Smooth muscle cell of the brain vasculature (primary cell): ENCODE data around the gene MED31.
"Not testable (repeated sequence)": the region's sequence is repeated elsewhere in the genome, so short reads cannot be mapped to it uniquely, and the experiment has no call there.

ENCODE experiments used
- DNase-seq: peaks from one replicate; pipeline ENCODE4 v3.0.0-alpha.2; 2012; ENCODE audit warnings: low read depth, low spot score

Gene MED31

DNA sequence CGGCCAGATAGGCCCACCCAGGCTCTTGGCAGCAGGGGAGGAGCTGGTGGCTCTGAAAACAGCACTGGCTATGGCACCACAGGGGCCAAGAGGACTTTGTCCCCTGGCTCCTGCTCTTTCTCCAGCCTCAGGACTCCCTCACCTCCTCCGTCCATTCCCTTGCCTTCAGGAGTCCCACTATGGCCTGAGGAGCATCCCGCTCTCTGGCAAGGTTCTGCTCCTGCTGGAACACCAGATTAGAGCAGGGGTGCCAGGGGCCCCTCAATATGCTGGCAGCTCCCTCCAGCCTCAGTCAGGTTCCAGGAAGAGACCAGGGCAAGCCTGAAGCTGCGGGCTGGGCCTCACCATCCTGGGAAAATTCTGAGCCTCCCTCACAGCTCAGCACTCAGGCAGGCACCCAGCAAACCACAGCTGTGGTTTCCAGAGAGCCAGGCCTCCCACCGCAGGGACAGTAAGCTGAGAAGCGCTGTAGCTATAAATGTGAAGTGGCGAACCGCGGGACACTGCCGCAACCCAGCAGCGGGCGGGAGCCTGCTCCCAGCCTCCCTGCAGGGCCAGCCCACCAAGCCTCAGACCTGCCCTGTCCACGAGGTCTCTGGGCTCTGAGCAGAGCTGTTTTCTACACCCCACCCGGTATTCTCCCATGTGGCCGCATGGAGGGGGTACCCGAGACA, 25.9 kb upstream of the MED31 start:
- DNase-seq = no peak

DNA sequence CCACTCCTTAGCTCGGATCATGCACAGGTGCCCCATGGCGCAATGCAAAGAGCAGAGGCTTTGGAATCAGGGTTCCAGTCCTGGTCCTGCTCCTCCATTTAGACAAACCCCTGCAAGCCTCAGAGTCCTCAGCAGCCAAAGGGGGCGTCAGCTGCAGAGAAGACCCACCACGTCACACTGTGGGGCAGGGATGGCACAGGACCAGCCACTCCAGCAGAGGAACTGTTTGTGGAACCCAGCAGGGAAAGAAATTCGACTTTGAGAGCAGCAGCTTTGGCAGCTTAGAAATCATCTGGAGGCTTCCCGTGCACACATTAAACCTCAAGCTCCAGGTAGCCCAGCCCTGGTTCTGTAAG, 25.4 kb upstream of the MED31 start:
- DNase-seq = no peak

DNA sequence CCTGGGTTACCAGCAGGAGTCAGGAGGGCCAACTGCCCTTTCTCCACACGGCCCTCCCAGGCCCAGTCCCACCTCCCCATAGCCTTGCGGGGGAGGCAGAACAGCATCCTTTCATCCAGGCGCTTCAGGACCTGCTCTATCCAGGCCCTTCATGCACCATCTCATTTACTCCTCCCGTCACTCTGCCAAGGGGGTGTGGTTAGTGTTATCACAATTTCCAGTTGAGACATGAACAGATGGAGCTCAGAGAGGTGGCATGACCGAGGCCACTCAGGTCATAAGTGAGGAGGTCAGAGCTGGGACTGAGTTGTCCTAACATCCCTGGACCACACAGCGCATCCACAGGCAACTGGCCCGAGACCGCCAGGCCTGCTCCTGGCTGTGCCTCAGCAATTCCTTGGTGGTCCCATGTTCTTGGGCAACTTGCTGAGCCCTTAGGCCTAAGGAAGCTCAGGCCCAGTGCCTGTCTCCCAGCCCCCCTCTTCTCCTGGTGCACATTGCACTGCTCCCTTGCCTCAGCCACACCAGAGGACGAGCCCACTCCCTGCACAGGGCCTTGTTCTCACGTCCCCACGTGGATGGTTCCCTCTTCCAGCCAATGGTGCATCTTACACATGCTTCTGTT, 23.9 kb upstream of the MED31 start:
- no peak for DNase-seq

DNA sequence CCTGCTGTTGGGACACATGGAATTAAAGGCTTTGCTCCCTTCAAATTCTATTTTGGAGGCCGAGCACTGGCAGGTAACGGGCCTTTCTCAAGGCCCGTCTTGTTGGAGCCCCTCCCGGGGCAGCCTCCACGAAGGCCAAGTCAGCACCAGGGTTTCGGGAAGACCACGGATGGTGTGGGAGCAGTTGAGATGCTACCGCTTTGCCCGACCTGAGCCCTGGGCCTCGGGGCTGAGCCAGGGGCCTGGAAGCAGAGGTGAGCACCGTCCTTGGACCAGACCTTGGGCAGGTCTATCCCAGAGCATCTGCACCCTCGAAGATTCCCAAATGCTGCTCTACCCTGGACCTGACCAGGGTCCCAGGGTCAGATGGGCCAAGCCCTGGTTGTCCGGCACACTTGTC, 23.2 kb upstream of the MED31 start:
- no peak for DNase-seq

DNA sequence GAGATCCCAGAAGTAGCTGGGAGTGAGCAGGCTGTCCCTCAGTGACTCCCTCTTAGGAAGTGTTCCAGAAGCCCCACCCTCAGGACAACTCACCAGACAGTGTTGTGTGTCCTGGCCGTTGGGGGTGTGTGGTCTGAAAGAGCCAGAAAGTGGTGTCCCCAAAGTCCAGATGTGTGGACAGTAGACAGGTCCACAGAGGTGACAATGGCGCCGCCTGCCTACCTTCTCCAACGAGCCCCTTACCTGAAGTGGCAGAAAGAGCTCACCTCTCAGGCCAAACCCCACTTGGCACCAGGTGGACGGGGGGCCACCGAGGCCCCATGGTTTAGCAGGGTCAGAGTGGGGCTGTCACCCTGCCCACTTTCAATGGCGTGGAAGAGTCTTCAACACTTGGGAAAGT, 20.0 kb upstream of the MED31 start:
- DNase-seq = no peak

DNA sequence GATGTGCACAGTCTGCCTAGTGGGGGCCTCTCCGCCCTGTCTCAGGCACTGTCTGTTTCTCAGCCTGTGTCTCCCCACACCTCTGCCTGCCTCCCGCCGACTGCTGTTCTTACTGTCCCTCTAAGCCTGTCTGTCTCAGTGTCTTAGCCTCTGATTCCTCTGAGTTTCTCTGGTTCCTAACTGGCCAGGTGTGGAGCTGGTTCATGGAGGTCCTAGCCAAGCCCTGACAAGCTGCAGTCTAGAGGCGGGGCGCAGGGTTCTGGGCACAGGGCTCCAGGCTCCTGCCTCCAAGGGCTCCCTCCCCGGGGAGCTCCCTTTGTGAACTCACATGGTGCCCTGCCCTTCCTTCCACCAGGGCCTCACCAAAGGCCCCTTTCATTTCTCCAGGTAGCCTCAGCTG, 19.6 kb upstream of the MED31 start:
- no peak for DNase-seq

DNA sequence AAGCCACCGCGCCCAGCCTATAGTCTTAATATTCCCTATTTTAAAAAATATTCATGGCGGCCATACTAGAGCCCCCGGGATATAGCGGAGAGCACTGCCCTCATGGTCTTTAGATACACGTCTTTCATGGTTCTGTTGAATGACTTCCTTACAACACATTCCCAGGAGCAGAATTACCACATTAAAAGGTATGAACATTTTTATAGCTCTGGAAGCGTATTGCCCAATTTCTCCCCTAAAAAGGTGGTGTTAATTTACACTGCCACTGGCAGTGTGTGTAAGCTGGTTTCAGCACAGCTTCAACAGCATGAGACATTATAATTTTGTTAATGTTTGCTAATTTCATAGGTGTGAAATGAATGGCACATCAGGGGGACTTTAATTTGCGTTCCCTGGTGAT, 19.2 kb upstream of the MED31 start:
- DNase-seq = no peak

DNA sequence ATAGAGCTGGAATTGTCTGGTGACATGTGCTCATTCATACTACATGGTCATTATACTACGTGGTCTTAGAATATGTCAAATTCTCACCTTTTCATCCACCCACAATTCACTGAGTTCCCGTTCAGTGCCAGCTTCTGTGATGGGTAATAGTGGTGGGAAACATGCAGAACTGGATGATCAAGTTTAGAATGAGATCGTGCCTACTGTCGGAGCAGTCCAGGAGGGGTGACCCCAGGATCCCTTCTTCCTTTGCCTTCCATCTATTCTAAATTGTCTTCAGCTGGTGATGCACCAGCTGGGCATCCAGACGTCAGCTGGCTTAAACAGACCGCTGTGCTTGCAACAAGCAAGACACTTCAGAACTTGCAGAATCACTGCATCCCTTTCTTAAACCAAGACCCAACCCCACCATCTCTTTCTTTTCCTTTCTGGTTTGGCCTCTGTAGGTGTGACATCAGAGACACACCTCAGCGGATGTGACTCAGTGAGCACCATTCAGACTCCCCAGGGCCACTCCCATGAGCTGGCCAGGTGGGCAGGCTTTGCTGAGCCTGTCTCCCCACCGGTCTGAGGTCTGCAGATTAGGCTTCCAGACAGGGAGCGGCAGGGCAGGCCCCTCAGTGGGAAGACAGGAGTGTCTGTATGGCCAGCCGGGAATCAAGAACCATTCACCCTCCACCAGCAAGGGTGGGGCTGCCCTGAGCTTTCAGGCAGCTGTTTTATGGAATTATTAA, 18.2 kb upstream of the MED31 start:
- DNase-seq = no peak

DNA sequence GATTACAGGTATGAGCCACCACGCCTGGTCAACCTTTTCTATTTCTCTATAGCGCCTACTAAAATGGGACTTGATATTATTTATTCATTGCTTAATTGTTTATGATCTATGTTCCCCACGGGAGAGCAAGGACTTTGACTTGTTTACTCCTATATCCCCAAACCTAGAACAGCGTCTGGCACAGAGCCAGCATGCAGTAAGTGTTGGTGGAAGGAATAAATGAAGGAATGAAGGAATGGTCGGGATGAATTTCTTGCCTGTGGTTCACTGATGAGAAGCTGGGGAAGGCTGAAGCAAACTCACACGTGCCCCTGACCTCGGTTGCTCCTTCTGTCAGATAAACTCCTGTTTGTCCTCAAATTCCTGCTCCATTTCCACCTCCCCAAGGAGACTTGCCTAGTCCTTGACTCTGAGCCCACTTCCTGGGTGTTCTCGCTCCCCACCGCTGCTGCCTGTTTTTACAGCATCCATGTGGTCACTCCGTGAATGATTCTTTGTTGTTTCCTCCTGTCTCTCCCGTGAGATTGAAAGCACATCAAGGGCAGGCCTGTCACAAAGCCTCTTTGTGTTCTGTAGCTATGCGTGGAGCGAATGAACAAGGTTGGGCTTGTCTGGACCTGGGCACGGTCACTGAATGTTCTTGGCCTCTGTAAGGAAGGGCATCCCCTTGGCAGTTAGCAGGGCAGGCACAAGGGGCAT, 17.5 kb upstream of the MED31 start:
- no peak for DNase-seq

DNA sequence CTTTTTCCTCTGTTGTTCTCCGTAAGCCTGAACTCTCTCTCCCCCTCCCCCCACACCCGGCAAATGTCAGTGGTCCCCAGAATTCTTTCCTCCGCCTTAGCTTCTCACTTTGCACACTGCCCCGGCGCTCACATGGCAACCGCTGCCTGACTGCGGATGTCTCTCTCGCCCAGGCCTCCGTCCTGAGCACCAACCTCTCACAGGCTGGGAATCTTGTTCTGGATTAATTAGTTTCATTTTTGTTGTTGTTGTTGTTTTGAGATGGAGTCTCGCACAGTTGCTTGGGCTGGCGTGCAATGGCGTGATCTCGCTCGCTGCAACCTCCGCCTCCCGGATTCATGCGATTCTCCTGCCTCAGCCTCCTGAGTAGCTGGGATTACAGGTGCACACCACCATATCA, 16.8 kb upstream of the MED31 start:
- no peak for DNase-seq

DNA sequence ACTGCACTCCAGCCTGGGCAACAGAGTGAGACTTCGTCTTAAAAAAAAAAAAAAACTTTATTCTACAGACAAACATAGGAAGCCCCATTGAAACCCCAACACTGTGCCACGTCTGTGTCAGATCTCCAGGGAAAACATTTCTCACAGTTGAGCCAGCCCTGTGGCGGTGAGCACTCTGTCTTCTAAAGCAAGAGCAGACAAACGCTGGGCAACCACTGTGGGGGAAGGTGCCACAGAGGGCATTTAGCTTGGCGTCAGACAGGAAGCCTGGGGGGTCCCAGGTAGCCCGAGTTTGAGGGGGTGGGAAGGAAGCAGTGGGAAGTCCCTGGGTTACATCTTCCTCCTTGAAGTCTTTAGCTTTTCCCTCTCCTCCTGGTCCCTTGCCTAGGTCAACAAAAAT, 16.1 kb upstream of the MED31 start:
- no peak for DNase-seq

DNA sequence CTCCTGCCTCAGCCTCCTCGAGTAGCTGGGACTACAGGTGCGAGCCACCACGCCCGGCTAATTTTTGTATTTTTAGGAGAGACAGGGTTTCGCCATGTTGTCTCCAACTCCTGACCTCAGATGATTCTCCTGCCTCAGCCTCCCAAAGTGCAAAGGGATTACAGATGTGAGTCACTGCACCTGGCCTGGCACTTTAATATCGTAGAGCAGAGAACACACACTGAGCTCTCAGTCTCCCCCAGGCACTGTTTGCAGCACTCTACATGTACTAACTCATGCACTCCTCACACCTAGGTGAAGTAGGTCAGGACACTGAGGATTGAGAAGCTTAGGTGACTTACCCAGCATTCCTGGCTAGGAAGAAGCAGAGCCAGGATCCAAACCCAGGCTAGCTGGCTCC, 15.2 kb upstream of the MED31 start:
- DNase-seq = no peak

DNA sequence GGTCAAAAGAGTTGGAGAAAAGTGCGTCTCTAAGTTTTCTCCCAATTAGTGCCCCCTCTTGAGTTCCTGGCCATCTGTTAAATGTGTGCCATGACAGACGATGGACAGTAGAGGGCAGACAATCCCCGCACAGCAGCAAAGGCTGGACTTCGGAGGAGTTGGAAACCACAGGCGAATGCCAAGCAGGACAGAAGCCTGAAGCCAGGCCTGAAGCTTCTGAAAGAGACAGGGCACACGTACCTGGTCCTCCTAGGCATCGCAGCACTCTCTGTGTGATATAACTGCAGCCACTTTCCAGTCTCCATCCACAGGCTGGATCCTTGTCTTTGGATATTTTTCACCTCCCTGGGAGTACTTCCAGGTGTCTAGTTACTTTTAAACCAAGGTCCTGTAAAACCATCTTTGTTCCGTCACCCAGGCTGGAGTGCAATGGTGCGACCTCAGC, 14.7 kb upstream of the MED31 start:
- DNase-seq = peak; percentile 47

DNA sequence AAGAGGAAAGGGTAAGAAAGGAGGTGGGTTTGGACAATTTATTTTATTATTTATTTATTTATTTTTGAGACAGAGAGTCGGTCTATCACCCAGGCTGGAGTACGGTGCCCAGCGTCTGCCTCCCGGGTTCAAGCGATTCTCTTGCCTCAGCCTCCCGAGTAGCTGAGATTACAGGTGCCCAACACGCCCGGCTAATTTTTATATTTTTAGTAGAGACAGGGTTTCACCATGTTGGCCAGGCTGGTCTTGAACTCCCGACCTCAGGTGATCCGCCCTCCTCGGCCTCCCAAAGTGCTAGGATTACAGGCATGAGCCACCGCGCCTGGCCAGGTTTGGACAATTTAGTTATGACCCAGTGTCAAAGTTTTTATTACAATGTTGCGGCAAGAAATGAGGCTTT, 11.8 kb upstream of the MED31 start:
- not testable (repeated sequence) for DNase-seq

DNA sequence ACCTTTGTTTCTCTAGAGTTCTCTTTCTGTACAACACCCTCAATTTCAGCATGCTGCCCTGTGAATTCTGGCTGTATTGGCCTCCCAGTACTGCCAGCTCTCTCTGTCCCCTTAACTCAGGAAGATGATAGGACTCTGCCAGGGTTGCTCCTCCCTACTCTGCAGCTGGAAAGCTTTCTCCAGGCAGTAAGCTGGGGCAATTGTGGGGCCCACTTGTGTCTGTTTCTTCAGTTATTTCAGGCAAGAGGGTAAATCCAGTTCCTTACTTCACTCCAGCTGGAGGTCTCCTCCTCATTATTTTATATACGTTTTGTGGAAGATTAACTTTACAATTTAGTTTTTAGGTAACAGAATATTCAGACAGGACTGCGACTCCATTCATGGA, 10.1 kb upstream of the MED31 start:
- no peak for DNase-seq

DNA sequence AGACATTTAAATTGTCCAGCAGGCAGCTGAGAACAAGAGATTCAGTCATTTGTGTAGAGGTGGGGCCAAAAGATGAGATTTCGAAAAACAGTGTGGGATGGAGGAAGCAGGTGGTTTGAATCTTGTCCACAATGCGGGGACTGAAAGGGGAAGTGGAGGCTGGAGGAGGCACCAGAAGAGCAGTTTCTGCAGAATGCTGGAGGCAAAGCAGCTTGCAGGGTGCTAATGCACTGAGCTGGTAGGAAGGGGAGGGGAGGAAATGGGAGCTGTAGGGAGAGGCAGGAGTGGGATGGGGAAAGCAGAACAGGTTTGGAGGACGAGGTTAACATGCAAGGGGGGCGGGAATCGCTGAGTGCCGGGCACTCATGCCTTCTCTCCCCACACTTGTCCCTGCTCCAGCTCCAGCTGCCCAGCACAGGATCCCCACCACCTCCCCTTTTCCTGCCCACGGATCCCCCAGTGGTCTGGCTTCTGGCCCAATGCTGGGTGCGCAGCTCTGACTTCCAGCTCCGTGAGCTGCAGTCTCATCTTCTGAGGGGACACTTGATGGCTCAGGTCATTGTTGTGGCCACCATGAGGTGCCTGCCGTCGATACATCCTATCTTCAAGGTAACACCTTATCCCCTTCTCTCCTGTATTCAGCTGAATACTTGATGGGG, 9.5 kb upstream of the MED31 start:
- no peak for DNase-seq

DNA sequence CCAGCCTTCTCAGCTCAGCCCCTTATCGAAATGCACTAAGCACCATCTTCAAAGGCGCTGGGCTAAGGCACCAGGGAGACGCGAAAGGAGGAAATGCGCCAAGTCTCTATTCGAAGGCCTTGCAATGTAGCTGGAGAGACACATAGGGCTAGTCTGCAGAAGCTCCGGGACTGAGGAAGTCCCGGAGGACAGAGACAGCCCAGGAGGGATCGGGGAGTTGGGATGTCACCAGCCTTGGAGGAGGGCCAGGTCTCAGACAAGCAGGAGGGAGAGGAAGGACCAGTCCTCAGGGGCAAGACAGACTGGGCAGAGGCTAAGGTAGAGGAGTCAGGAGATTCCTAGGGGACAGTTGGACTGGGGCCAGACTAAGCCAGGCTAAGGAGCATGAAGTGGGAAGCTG, 8.7 kb upstream of the MED31 start:
- no peak for DNase-seq

DNA sequence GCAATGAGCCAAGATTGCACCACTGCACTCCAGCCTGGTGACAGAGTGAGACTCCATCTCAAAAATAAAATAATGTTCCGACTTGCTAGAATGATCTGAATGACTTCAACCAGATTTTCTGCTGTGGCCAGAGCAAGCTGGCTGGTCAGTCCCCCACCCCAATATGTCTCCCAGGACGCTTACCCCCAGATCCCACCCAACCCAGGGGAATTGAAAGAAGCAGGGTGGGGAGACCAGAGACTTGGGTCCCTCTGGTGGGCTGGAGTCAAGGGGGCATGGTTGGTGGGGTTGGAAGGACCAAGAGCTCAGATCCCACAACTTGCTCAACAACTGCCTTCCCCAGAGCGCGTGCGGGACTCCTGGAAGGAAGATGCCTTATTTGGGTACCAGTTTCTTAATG, 7.0 kb upstream of the MED31 start:
- not testable (repeated sequence) for DNase-seq

DNA sequence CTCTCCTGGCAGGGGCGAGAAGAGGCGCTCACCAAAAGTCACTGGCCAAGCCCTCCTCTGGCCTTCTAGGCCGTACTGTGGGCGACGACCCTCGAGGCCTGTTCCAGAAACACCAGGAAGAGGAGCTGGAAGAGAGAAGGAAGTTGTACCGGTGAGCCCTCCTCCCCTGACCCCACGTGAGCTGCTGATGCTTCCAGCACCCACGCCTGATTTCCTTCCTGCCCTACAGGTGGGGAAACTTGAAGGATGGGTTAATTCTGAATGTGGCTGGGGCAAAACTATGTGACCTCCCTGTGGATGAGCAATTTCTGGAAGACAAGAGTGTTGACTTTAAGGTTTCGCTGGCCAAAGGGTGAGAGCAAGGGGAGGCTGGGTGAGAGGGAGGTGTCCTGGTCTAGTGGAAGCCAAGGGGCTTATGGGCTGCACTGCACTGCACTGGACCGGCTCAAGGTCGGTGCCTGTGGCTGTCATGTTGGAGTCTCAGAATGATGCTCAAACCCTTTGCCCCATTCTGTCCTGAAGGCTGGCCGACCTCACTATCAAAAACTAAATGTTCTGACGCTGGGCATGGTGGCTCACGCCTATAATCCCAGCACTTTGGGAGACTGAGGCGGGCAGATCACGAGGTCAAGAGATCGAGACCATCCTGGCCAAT, 6.4 kb upstream of the MED31 start:
- no peak for DNase-seq

DNA sequence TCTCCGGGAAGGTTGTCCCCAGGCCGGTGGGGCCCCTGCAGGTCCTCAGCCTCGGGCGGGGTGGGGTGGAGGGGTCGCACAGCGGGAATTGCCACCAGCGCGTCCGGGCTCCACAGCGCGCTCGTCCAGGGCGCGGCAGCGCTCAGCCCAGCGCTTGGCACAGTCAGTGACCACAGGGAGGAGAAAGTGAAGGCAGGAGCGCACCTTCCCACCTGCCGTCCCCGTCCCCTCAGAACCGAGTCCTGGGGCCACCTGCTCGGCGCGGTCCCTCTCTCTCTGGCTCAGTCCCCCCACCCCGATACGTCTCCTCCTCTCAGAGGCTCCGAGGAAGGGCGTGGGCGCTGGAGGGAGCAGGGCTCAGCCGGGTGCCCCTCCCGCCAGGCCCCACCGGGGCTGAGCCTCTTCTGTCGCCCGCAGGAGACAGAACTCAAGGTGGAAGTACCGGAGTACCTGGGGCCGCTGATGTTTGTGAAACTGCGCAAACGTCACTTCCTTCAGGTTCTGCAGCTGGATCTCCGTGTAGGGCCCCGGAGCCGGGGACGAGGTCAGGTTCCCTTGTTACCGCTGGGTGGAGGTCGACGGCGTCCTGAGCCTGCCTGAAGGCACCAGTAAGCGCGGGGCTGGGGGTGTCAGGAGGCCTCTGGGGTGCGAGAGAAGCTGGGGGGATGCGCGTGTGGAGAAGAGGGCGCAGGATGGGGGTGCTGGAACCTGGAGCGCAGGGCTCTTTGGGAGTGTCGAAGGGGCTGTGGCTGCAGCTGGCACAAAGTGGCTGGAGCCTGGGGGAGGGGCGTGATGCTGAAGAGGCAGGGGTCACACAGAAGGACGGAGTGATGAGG, 5.6 kb upstream of the MED31 start:
- not testable (repeated sequence) for DNase-seq
